GM06990 (cell line): ENCODE measurements around the gene OPRM1.

Experiments
- DNase-seq: peaks from one replicate; pipeline ENCODE4 v3.0.0-alpha.2; 2011; ENCODE audit not compliant: insufficient read length; ENCODE audit errors: extremely low read depth
- H3K27me3 ChIP-seq: replicated peaks from 2 replicates; pipeline ENCODE4 v1.6.0; 2011; ENCODE audit warnings: low read length; ENCODE audit not compliant: control insufficient read depth, insufficient read depth
- H3K36me3 ChIP-seq: 2 replicates; pipeline ENCODE4 v1.5.1; 2011; ENCODE audit warnings: low read length; ENCODE audit not compliant: control insufficient read depth, insufficient read depth
- H3K4me3 ChIP-seq: replicated peaks from 2 replicates; pipeline ENCODE4 v1.5.1; 2011; ENCODE audit warnings: low read depth, mild to moderate bottlenecking, control low read depth, low read length
- CTCF ChIP-seq: IDR thresholded peaks from 2 replicates; pipeline ENCODE4 v1.5.1; 2011; ENCODE audit warnings: low read length, control low read depth, mild to moderate bottlenecking, inconsistent platforms; ENCODE audit not compliant: insufficient read depth, poor library complexity, severe bottlenecking

The OPRM1 gene

DNA sequence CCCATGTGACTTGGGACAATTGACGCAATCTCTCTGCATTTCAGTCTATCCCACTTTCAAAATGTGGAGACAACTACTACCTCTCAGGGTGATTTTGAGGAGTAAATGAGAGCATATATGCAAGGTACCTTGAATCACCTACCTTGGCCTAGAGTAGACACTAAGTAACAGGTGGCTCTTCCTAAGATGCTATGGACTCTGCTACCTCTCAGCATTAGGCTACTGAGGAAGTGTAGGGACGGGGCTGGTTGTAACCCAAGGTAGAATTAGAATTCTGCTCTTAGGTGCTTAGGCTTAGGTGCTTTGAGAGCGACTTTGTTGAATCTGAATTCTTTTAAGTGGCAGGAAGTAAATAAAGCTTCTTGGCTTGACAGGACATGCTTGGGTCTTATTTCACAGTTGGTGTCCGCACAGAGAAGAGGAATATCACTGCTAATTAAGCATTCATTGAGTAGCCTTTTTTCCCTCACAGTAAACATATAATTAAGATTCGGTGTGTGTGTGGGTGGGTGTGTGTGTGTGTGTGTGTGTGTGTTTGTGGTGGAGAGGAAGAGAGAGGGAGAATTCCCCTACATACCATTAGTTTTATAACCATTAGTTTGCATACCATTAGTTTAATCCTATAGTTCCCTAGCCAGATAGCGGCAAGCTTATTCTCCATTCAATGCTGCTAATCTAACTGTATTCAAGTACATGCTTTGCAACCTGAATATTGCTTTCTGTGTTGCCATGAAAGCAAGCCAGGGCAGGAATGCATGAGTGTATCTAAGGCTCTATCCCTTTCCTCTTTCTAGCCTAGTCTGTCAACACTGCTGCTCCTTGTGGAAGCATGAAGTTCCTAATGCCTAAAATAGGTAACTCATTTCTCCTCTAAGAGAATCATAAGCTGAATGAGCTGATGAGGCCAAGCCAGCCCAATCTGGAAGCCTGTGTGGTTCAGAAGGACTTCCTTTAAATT is 205.0 kb downstream of the OPRM1 start:
- no peaks in the 10 kb centered on the region for H3K27me3 ChIP-seq
- no peaks in the 10 kb centered on the region for H3K36me3 ChIP-seq

DNA sequence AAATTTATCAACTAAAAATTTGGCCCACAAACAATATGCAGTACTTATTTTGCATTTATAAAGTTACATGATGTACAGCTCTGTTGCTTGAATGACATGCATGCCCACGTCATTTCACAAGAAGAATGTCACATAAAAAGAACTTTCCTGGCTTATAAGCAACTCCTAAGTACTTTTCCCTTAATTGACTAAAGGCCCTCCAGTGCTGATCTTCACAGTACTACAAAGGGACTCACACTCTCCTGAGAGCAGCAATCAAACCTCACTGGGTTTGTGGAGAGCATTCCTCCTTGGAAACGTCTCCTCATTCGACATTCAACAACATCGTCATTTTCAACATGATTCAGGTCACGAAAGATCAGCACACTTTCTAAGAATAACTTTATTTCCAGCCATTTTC is 206.5 kb downstream of the OPRM1 start:
- DNase-seq = no peak
- H3K27me3 ChIP-seq = no peaks in the 10 kb centered on the region
- H3K4me3 ChIP-seq = peak overlapping the region; percentile 67
- TF ChIP-seq CTCF = no peak
- H3K36me3 ChIP-seq = no peaks in the 10 kb centered on the region

More for the DNA sequence above, 205.0 kb downstream of the OPRM1 start:
- DNase-seq = no peak
- H3K4me3 ChIP-seq = peak overlapping the region; percentile 67
- TF ChIP-seq CTCF = no peak

DNA sequence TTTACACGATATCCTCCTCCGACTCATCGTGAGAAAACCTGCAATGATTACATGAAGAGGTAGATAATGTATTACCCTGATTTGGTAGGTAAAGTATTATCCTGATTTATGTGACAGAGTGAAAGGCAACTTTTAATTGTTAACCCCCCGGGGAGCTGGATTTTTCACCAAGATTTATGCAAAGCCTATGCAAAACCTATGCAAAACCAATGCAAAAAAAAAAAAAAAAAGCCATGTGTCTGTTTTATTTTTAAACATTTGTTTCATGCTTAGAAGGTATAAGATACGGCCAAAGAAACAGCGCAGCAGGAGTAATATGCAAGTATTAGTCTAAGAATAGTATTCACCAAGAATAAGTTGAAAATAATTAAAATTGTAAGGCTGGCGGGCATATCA is 207.7 kb downstream of the OPRM1 start:
- H3K4me3 ChIP-seq = peak overlapping the region; percentile 67

DNA sequence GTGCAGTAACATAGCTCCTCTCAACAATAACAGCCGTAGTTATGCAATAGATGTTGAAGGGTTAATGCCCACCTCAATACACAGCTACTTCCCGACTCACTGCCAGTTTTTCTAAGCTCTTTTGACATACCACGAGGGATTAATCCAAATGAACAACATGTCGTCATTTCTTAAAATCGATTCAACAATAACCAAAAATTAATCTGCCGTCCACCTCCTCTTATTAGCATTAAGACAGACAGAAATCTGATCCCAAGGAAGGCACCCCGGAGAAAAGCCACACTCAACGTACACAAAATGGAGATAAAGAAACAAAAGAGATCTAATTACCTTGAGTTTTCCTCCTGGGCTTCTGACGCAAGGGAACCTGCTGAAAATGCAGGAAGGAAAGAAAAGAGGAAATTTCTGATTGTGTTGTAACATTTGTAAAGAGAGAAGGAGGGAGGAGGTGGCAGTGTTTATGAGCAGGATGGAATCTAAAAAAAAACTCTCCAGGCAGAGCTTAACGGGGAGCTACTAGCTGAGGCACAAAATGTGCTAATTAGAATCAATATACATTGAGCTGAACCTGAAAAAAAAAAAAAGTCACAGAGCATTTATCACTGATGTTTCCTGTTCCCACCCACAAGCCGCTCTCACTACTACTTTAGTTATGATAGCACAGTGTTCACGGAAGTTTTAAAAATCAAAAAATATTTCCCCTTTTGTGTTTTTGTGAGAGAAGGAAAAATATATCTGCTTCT is 208.2 kb downstream of the OPRM1 start:
- no peak for TF ChIP-seq CTCF
- Histone ChIP-seq H3K36me3 (no peaks in the 10 kb centered on the region), H3K27me3 (no peaks in the 10 kb centered on the region), H3K4me3 (peak overlapping the region; percentile 67)
- DNase-seq = no peak

More for the DNA sequence above, 207.7 kb downstream of the OPRM1 start:
- no peaks in the 10 kb centered on the region for H3K27me3 ChIP-seq
- DNase-seq = no peak
- TF ChIP-seq CTCF = no peak
- H3K36me3 ChIP-seq = no peaks in the 10 kb centered on the region

- Histone ChIP-seq H3K36me3 (no peaks in the 10 kb centered on the region), H3K27me3 (no peaks in the 10 kb centered on the region), H3K4me3 (peak overlapping the region; percentile 38)
- no peak for TF ChIP-seq CTCF
- DNase-seq = peak; percentile 55
Observed at GRCh38 chr6:154249499-154250298, 210.7 kb downstream of the OPRM1 start.
